ENCODE results near the gene REPS1.

The REPS1 gene

DNA sequence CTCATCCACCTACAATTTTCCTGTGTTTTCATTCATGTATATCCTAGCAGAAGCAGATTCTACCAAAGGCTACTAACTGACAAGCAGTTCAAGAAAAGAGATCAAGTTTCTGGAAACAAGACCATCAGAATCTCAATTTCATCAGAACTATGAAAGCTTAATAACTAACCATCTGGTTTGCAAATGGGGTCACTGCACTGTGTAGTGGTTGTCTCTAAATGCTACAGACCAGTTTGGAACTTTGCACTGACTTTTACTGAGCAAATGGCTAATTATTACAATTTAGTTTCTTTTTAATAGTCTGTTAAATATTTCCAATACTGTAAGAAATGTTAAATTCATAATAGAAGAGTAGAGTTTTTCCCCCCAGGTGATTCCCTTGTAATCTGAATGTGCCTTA lies 64.5 kb downstream of the REPS1 start:
- no peak for DNase-seq (ENCODE audit: low read depth)

- DNase-seq (ENCODE audit: low read depth), result no peak
Observed at GRCh38 chr6:138920906-138921305, 67.1 kb downstream of the REPS1 start.

DNA sequence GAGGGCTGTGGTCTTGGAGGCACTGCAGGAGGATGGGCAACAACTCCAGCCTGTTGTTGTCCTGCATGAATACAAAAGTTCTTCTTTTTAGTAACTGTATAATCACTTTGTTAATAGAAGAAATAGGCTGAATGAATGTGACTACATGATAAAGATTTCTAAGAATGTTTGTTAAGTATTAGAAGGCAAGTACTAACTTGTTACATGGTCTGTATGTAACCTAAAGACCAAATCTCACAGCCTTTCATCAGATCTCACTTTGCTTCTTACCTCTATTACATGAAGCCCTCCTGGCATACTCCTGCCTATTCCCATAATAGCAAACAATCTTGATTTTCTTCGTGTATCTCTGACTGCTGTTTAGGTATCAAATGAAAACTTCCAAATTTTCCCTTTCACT lies 73.4 kb downstream of the REPS1 start:
- DNase-seq (ENCODE audit: low read depth), result no peak

GRCh38 chr6:138912308-138912707 lies 75.7 kb downstream of the REPS1 start:
- no peak for DNase-seq (ENCODE audit: low read depth)

DNA sequence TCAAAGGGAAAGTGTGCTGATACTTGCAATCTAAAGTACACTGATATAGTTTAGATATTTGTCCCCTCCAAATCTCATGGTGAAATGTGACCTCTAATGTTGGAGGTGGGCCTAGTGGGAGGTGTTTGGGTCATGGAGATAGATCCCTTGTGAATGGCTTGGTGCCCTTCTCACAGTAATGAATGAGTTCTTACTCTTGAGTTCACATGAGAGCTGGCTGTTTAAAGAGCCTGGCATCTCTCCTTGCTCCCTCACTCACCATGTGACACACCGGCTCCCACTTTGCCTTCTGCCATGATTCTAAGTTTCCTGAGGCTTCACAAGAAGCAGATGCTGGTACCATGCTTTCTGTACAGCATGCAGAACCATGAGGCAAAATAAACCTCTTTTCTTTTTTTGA lies 78.1 kb downstream of the REPS1 start:
- DNase-seq (ENCODE audit: low read depth), result no peak

DNA sequence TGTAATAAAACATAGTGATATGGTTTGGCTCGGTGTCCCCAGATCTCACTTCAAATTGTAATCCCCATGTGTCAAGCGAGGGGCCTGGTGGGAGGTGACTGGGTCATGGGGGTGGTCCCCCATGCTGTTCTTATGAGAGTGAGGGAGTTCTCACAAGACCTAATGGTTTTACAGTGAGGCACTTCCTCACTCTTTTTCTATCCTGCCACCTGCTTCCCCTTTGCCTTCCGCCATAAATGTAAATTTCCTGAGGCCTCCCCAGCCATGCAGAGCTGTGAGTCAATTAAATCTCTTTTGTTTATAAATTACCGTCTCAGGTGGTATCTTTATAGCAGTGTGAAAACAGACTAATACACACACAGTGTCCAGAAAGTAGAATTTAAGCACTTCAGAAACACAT lies 78.5 kb downstream of the REPS1 start:
- no peak for DNase-seq (ENCODE audit: low read depth)

GRCh38 chr6:138907167-138907566 lies 80.9 kb downstream of the REPS1 start:
- DNase-seq (ENCODE audit: low read depth), result no peak

DNA sequence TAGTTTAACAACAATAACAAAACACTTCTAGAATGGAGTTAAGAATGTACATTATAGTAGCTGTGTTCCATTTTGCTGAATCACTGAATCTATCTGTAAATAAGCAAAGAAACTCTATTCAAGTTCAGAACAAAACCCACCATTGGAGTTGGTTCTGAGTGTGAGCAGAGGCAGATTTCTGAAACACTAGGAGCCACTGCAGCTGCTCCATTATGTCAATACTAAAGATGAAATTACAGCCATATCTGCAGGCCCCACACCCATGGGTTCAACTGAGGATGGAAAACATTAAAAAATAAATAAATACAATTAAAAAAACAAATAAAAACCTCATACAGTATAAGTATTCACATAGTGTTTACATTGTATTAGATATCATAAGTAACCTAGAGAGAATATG lies 91.0 kb downstream of the REPS1 start:
- no peak for DNase-seq (ENCODE audit: low read depth)

GRCh38 chr6:138896104-138896756 lies 91.8 kb downstream of the REPS1 start:
- DNase-seq (ENCODE audit: low read depth), result no peak

- DNase-seq (ENCODE audit: low read depth), result no peak
Observed at GRCh38 chr6:138891255-138891986, 96.6 kb downstream of the REPS1 start.

- no peak for DNase-seq (ENCODE audit: low read depth)
Observed at GRCh38 chr6:138885156-138885819, 102.8 kb downstream of the REPS1 start.

- DNase-seq (ENCODE audit: low read depth), result no peak
Observed at GRCh38 chr6:138882369-138883017, 105.6 kb downstream of the REPS1 start.

- no peak for DNase-seq (ENCODE audit: low read depth)
Observed at GRCh38 chr6:138873191-138873590, 114.9 kb downstream of the REPS1 start.

- peak; percentile 11 for DNase-seq (ENCODE audit: low read depth)
Observed at GRCh38 chr6:138869398-138869797, 118.7 kb downstream of the REPS1 start.

DNA sequence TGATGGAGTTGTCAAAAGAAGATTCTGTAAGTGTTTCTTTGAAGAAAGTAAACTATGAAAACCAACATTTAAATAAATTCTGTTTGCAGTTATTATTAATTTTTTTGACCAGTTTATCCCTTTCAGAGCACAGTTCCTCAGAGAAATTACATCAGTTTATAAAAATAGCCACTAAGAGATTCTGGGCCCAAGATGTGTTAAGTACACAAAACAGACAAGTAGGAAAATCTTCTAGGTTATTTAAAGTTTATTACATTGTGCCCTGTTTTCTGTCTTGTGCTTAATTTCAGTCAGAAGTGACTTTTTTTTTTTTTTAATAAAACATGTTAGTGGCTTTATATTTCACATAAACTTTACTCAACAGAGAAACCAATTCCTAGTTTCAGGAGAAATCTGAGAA lies 119.9 kb downstream of the REPS1 start:
- DNase-seq (ENCODE audit: low read depth), result no peak

GRCh38 chr6:138865480-138866109 lies 122.5 kb downstream of the REPS1 start:
- no peak for DNase-seq (ENCODE audit: low read depth)

GRCh38 chr6:138864343-138864890 lies 123.6 kb downstream of the REPS1 start:
- peak; percentile 35 for DNase-seq (ENCODE audit: low read depth)

GRCh38 chr6:138863321-138863720 lies 124.7 kb downstream of the REPS1 start:
- DNase-seq (ENCODE audit: low read depth), result no peak

DNA sequence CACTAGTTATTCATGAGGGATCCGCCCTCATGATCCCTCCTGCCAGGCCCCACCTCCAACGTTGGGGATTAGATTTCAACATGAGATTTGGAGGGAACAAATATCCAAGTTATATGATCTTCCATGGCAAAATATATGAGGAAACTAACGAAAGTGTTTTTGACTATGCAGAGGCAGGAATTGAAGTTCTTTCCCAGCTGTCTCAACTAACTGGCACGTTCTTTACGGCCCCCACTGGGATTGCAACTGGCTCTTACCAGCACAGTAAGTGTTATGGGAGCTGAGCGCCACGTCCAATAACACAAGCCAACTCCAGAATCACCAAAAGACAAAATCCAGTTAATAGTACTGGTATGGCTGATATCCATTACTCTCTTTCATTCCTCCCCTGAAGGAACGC lies 125.6 kb downstream of the REPS1 start:
- no peak for DNase-seq (ENCODE audit: low read depth)

DNA sequence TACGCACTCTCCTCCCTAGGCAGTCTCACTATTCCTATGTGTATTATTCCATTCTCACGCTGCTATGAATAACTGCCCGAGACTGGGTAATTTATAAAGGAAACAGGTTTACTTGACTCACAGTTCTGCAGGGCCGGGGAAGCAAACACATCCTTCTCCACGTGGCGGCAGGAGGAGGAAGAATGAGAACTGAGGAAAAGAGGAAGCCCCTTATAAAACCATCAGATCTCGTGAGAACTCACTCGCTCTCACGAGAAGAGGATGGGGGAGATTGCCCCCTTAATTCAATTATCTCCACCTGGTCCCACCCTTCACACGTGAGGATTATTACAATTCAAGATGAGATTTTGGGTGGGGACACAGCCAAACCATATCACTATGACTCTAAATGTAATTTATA lies 130.3 kb downstream of the REPS1 start:
- no peak for DNase-seq (ENCODE audit: low read depth)

GRCh38 chr6:138856654-138857053 lies 131.4 kb downstream of the REPS1 start:
- DNase-seq (ENCODE audit: low read depth), result no peak

All from amniotic epithelial cell (primary cell).